GM21447 (cell line): ENCODE data around the gene EXOC6B.
"Not testable (repeated sequence)": the region's sequence is repeated elsewhere in the genome, so short reads cannot be mapped to it uniquely, and the experiment has no call there.

ENCODE experiments used
- ATAC-seq: cut with Tn5 transposase; IDR thresholded peaks from one replicate; pipeline ENCODE4 v1.9.1; 2021; ENCODE audit not compliant: unreplicated experiment

EXOC6B gene

DNA sequence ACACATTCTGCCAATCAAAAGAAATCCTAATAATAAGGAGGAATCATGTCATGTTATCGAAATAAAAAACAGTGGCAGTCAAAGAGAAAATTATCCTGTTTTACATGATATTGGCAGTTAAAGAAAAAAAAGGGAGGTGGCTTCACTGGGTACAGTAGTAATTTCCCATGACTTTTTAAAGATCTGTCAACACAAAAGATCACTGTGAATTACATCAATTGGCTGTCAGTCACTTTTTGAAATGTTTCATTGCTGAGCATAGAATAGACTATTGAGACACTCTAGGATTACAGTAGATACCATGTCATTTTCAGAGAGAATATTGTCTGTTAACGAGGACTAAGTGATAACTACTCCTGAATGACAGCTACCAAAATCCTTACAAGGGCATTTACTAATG, 342.5 kb downstream of the EXOC6B start:
- ATAC-seq = no peak

DNA sequence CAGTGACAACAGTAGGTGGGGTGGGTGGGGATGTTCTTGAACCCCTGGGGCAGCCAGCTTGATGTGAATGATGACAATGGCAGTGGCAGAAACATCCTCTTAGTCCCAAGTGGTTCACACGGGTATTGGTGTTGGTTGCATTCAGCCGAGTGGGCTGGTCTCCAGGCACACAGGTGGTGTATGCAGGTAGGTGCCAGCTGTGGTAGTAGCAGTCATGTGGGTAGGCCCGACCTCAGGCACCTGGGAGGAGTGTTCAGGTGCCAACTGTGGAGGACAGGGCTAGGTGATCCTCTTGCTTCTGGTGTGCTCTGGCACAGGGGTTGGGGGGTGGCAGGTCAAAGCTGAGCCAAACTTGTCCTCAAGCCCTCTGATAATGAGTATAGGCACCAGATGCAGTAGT, 350.6 kb downstream of the EXOC6B start:
- no peak for ATAC-seq

DNA sequence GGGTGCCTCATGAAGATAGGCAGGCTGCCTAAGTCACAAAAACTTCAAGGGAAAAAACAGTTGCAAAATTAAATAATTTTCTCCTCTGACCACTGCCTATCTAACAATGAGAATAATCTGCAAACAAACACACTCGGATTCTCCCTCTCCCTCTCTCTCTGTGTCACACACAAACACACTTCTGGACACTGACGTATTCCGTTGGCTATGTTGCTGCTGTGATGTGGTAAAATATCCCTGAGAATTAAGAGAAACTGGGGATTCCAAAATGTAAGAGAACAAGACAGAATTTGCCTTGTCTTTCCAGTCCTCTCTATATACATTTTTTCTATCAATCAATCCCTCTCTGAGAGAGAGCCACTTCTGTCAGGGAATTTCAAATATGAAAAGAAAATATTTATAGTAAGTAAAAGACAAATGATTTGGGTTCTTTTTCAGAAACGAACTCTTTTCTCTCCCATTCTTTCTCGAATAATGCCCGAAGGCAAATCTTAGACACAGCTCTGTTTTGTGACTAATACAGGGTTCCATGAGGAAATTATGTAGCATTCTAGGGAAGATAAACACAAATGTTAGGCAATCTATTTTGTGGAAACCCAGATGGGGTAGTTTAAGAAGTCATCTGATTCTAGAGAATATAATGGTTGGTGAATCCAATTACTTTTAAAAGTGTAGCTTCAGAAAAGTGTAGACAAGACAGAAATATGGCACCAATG, 367.9 kb downstream of the EXOC6B start:
- ATAC-seq = no peak

DNA sequence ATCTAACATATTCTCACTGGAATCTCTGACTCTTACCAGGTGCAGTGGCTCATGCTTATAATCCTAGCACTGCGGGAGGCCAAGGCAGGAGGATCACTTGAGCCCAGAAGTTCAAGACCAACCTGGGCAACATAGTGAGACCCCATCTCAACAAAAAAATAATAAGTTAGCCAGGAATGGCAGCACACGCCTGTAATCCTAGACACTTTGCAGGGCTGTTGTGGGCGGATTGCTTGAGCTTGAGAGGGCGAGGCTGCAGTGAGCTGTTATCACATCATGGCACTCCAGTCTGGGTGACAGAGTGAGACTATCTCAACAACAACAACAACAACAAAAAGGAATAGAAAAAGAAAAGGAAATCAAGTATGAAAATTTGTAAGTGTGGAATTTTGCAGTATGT, 371.6 kb downstream of the EXOC6B start:
- no peak for ATAC-seq

DNA sequence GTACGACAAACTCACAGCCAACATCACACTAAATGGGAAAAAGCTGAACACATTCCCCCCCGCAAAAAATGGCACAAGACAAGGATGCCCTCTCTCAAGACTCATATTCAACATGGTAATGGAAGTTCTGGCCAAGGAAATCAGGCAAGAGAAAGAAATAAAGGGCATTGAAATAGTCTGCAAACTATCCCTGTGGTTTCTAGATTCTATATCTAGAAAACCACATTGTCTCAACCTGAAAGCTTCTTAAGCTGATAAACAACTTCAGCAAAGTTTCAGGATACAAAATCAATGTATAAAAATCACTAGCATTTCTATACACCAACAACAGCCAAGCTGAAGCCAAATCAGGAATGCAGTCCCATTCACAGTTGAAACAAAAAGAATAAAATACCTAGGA, 383.6 kb downstream of the EXOC6B start:
- ATAC-seq = no peak

DNA sequence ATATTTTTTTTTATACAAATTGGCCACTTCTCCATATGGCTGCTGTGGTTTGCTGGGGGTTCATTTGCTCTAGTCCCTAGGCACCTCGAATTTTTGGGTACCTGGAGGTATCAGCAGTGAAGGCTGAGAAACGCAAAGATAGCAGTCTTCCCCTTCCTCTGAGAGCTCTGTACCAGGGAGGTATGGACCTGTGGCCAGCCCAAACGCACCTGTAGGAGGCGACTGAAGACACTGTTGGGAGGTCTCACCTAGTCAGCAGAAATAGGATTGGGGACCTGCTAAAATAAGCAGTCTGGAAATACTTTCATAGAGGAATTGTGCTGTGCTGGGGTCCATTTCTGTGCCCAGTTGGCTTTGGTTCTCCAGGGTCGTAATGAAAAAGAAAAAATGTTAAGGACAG, 385.9 kb downstream of the EXOC6B start:
- no peak for ATAC-seq

DNA sequence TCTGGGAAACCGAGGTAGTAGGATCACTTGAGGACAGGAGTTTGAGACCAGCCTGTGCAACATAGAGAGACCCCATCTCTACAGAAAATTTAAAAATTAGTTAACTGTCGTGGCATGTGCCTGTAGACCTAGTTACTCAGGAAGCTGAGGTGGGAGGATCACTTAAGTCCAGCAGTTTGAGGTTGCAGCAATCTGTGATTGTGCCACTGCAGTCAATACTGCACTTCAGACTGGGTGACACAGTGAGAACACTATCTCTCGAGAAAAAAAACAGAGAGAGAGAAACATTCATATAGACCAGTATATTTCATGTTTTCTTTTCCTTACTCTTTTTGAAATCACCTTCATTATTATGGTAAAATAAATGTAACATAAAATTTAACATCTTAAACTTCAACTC, 387.5 kb downstream of the EXOC6B start:
- ATAC-seq = no peak

DNA sequence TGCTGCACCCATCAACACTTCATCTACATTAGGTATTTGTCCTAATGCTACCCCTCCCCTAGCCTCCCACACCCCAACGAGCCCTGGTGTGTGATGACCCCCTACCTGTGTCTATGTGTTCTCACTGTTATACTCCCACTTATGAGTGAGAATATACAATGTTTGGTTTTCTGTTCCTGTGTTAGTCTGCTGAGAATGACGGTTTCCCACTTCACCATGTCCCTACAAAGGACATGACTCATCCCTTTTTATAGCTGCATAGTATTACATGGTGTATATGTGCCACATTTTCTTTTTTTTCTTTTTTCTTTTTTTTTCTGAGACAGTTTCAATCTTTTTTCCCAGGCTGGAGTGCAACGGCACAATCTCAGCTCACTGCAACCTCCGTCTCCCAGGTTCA, 394.1 kb downstream of the EXOC6B start:
- no peak for ATAC-seq

DNA sequence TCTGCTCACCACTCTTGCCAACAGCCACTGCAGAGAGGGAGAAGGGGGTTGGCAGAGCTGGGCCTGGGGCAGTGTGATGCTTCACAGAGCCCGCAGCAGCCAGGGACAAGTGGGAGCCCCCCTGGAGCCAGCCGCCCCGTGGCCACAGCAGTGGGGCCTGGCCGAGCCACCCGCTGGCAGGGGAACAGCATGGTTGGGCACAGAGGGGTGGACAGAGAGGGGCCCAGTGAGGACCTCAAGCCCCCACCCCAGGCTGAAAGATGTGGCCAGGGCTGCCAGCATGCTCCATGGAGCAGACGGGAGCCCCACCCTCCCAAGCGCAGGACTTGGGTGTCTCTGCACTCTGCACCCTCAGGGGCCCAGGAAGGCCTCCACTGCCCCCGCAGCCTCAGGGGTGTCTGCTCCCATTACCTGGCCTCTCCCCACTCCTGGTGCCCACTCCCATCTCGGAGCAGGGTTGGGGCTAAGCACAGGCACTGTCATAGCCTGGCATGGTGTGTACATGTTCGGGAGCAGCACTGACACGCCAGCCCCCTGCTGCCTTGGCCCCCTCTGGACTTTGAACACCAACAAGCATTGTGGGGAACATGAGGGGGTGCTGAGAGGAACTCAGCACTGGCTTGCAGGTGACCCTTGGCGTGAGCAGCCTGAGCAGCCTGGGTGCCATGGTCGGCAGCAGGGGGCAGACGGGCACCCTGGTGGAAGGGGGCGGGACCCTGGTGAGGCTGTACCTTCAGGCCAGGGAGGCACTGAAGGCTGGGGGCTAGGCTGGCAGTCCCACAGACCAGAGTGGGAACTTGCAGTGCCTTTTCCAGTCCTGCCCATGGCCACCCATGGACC, 398.6 kb downstream of the EXOC6B start:
- ATAC-seq = no peak

DNA sequence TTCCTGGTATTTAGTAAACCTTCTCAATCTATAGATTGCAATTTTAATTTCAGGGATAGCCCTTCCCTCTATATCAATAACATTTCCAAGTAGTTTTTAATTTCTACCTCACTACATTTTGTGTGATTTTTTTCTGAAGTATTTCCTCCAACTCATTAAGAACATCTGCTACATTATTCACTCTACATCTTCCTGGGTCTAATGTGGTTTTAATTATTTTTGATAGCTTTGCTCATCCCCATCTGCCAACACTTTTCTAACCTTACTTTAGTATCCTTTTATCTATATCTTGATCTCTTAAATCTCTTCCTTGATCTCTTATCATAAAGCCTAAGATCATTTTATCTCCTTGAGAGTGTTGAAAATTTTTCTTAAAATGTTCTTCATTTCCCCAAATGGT, 399.8 kb downstream of the EXOC6B start:
- ATAC-seq = no peak

DNA sequence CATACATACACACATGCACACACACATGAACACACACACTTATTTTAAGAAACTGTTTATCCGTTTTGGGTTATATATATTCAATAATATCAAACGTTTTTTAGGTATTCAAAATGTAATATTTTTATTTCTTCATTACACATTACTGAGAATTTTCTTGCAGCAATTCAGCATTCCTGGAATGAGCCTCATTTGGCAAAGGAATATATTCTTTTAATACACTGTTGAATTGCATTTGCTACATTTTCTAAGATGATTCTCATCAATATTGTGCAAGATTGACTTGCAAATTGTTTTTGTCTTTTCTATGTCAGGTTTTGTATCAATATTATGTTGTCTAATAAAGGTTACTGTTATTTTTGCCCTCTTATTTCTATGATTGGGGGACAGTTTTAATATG, 402.1 kb downstream of the EXOC6B start:
- ATAC-seq = no peak

DNA sequence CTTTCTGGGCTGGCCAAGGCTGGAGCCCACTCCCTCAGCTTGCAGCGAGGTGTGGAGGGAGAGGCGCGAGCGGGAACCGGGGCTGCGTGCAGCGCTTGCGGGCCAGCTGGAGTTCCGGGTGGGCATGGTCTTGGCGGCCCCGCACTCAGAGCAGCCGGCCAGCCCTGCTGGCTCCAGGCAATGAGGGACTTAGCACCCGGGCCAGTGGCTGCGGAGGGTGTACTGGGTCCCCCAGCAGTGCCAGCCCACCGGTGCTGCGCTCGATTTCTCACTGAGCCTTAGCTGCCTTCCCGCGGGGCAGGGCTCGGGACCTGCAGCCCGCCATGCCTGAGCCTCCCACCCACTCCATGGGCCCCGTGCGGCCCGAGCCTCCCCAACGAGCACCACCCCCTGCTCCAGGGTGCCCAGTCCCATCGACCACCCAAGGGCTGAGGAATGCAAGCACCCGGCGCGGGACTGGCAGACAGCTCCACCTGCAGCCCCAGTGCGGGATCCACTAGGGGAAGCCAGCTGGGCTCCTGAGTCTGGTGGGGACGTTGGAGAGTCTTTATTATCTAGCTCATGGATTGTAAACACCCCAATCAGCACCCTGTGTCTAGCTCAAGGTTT, 404.0 kb downstream of the EXOC6B start:
- ATAC-seq = not testable (repeated sequence)

DNA sequence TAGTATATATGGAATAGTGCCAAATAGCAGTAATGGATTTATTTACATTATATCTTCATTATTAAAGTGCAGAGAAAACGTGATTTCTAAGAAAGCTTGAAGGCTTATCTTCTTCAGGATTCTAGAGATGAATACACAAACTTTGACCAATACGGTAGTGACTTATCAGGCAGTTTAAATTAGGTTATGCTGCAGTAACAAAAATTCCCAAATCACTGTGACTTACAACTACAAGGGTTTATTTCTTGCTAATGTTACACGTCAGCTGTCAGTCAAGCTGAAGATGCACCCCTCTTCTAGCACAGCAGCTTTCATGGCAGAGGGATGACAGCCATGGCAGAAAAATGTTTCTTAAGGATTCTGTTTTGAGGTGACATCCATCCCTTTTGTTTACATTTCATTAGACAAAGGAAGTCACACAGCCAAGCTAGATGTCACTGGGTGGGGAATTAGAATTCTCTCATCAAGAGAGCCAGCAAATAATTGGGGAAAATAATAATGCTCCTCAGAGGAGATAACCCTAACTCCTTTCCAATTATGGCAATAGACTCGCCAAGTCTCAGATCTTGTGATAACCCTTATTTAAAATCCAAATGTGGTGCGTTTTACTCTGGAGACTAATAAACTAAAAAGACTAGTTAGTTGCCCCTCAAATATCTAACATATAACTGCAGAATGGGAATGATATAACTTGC, 409.9 kb downstream of the EXOC6B start:
- no peak for ATAC-seq

DNA sequence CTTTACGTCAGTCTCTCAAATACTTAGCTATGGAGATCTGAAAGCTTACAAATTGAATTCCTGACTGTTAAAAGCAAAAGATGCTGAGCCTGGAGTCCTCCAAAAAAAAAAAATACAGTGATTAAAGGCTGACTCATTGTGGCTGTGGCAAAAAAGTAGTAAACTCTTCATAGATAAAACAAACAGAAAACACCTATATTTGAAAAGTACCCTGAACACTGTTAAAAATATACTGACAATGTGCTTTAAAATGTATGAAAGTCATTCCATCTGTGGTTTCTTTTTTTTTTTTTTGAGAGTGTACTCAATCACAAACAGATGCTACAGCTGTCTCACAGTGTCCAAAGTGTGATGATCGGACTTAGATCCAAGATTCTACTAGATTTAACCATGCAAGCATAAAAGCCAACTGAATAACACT, 410.6 kb downstream of the EXOC6B start:
- no peak for ATAC-seq

DNA sequence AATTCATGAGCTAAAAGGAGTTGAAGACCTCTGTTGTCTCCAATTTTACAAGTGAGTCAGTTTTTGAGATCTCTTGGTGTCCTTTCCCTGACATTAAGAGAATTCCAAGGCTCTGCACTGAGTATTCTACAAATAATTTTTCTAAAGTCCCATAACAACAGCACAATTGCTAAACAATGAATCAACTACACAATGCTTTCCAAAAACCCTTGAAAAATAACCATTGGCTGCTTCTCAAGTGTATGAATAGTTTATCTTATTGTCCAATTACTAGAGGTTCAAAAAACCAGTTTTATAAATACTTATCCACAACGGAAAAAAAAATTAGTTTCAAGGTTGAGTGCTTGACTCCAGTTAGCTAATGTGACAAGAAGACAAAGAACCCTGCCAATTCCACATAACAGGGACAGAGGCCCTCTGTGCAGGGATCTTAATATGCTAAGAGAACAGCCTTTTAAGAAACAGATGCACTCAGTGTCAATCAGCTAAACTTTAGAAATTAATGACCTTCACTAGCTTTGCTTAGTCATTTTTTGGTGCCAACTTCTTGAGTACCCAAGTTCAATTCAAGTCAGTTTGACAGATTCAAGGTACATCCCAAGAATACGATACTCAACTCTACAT, 411.6 kb downstream of the EXOC6B start:
- ATAC-seq = no peak

DNA sequence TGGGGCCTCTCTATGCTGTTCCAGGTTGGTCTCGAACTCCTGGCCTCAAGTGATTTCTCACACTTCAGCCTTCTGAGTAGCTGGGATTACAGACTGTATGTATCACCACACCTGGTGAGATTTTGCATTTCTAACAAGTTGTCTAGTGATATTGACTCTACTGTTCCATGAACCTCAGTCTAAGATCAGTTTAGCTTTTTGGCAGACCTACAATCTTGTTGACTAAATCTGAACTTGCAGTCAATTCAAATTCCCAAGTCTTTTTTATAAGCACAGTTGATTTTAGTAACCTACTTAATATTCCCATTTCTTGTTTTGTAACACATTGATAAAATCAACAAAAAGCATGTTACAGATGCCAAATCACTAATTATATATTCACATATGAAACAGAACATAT, 412.1 kb downstream of the EXOC6B start:
- no peak for ATAC-seq

DNA sequence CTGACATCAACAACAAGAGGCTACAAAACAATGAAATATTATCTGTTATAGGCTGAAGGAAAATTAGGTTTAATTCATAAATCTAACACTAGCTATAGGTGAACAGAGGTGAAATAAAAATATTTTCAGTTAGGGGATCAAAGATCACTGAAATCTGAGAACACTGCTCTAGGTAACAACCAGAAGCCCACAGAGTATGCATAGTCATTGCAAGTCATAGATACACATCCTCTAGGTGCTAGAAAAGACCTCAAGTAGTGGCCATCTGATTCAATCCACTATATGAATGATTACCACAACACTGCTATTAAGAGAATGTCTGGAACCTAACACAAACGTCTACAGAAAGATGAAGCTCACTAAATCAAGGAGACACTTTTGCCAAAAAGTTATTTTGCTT, 413.6 kb downstream of the EXOC6B start:
- no peak for ATAC-seq

DNA sequence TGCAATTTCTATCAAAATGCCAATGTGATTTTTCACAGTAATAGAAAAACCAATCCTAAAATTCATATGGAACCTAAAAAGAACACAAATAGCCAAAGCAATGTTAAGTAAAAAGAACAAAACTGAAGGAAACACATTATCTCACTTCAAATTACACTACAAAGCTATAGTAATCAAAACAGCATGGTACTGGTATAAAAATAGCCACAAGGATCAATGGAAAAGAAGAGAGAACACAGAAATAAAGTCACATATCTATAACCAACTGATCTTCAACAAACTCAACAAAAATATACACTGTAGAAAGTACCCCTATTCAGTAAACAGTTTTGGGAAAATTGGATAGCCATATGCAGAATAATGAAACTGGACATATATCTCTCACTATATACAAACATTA, 426.0 kb downstream of the EXOC6B start:
- no peak for ATAC-seq

DNA sequence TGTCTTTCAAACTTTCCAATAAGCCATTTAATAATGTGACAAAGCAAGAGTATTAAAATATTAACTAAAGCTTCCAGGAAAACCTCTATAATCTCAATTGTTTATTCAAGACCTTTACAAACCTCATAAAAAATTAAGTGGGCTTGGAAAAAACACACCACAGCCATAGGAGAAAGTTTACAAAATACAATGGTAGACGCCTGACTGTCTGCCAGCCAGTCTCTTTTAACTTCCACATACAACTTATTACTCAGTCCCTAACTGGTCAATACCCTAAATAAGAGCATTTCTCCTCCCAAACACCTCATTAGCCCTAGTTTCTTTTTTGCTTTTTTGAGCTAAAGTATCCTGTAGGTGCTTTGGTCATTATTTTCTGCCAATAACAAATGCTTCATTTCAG, 430.7 kb downstream of the EXOC6B start:
- no peak for ATAC-seq

DNA sequence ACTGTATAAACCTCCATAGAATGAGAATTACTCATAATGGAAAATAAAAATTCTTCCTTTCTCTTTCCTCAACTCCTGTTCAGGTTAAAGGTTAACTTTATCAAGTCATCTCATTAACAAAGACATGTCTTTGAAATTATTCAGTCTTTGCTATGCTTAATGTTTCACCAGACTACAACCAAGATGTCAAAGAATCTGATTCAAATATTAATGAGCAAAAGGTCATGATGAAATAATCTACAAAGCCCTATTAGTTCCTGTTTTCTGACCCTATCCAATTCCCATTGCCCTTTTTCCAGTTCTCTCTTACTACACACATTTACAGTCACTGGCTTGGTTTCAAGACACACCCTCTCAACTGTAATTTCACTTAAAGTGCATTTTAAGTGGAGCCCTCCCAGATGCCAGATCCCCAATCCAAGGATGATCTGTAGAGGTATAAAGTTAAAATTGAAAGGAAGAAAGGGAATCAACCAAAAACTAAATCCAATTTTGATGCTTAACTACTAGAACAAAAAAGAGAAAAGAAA, 431.2 kb downstream of the EXOC6B start:
- no peak for ATAC-seq

DNA sequence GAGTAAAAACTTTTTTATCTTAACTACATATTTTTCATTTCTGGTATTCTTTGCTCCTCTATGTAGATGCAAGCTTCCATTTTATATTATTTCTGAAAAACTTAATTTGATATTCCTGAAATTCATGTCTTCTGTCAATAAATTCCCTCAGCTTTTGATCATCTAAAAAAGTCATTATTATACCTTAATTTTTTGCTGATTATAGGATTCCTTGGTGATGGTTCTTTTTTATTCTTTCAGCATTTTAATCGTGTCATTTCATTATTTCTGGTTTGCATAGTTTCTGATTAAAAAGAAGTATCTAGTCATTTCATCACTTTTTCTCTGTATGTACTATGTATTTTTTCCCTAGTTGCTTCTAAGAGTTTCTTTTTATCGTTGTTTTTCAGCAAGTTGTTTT, 436.4 kb downstream of the EXOC6B start:
- no peak for ATAC-seq
